ENCODE results near the gene PGC.

The PGC gene

DNA sequence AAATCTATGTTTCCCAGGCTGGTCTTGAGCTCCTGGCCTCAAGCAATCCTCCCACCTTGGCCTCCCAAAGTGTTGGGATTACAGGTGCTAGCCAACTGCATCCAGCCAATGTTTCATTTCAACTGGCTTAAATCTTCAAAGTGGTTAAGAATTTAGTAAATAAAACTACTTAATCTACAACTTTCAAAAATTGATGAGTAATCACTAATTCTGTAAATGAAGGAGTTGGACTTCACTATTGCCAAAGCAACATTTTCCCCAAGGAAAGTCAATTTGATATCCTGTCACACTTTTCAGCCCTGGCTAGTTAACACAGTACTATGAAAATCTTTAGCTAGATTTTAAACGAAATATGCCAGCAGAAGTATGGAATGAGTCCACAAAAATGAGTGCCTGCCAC, 44.1 kb upstream of the PGC start:
- Histone ChIP-seq H3K9me3 (ENCODE audit: insufficient read depth, low read length, severe bottlenecking) (no peaks in the 10 kb centered on the region), H3K4me2 (ENCODE audit: insufficient read depth, low read length) (no peak overlapping the region), H3K27me3 (ENCODE audit: insufficient read depth, low read length, poor library complexity) (no peaks in the 10 kb centered on the region), H3K36me3 (ENCODE audit: insufficient read depth, low read length) (peaks cover 63% of the 10 kb centered on the region), H3K9ac (ENCODE audit: low read depth, low read length) (no peak overlapping the region), H3K27ac (ENCODE audit: low read length) (no peak overlapping the region), H4K20me1 (ENCODE audit: insufficient read depth, low read length) (peaks cover 8% of the 10 kb centered on the region; the same call in 1 of the 2 replicates), H3K79me2 (ENCODE audit: insufficient read depth, low read length) (peaks cover 36% of the 10 kb centered on the region), H3K4me1 (ENCODE audit: insufficient read depth, low read length) (peaks cover 20% of the 10 kb centered on the region), H3K4me3 (ENCODE audit: low read depth in 1 of 2, low read length in 2 of 2) (no peak overlapping the region), H2AFZ (ENCODE audit: low read depth, low read length) (no peak overlapping the region)
- TF ChIP-seq, protein P1, sequence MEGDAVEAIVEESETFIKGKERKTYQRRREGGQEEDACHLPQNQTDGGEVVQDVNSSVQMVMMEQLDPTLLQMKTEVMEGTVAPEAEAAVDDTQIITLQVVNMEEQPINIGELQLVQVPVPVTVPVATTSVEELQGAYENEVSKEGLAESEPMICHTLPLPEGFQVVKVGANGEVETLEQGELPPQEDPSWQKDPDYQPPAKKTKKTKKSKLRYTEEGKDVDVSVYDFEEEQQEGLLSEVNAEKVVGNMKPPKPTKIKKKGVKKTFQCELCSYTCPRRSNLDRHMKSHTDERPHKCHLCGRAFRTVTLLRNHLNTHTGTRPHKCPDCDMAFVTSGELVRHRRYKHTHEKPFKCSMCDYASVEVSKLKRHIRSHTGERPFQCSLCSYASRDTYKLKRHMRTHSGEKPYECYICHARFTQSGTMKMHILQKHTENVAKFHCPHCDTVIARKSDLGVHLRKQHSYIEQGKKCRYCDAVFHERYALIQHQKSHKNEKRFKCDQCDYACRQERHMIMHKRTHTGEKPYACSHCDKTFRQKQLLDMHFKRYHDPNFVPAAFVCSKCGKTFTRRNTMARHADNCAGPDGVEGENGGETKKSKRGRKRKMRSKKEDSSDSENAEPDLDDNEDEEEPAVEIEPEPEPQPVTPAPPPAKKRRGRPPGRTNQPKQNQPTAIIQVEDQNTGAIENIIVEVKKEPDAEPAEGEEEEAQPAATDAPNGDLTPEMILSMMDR (IDR thresholded peaks at IDR 0.05; ENCODE audit: borderline replicate concordance, extremely low read depth, low read length, poor library complexity, severe bottlenecking): no peak
- TF ChIP-seq EZH2 (IDR thresholded peaks at IDR 0.05; ENCODE audit: borderline replicate concordance, low read depth, low read length, severe bottlenecking): no peak
- no peak for DNase-seq
- ATAC-seq (ENCODE audit: insufficient read depth, low read depth): no peak

DNA sequence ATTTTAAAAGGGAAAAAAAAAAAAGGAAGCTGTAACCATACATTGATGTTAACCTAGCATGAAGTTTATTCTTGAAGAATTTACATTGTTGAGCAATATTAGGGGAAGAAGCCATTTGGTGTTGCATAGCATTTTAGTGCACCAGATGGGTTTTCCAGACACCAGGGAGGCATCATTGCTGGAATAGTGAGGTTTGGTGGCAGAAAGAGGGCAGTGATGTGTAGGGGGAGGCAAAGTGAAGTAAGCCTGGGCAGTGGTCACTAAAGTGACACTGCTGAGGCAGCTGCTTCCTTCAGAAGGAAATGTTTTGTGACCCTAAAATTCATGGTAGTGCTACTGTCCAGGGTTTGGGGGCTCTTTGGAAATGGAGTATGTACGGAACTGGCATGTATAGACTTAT, 42.8 kb upstream of the PGC start:
- Histone ChIP-seq H3K4me3 (ENCODE audit: low read depth in 1 of 2, low read length in 2 of 2) (no peak overlapping the region), H3K27me3 (ENCODE audit: insufficient read depth, low read length, poor library complexity) (no peaks in the 10 kb centered on the region), H3K9ac (ENCODE audit: low read depth, low read length) (no peak overlapping the region), H3K4me2 (ENCODE audit: insufficient read depth, low read length) (peak overlapping the region; percentile 35; the same call in 1 of the 2 replicates), H3K9me3 (ENCODE audit: insufficient read depth, low read length, severe bottlenecking) (no peaks in the 10 kb centered on the region), H3K4me1 (ENCODE audit: insufficient read depth, low read length) (peaks cover 32% of the 10 kb centered on the region), H3K36me3 (ENCODE audit: insufficient read depth, low read length) (peaks cover 51% of the 10 kb centered on the region), H2AFZ (ENCODE audit: low read depth, low read length) (no peak overlapping the region), H3K27ac (ENCODE audit: low read length) (no peak overlapping the region), H3K79me2 (ENCODE audit: insufficient read depth, low read length) (peaks cover 42% of the 10 kb centered on the region), H4K20me1 (ENCODE audit: insufficient read depth, low read length) (peaks cover 8% of the 10 kb centered on the region; the same call in 1 of the 2 replicates)
- ATAC-seq (ENCODE audit: insufficient read depth, low read depth) (no peak), DNase-seq (no peak)
- TF ChIP-seq EZH2 (IDR thresholded peaks at IDR 0.05; ENCODE audit: borderline replicate concordance, low read depth, low read length, severe bottlenecking): no peak
- TF ChIP-seq, protein P1 (IDR thresholded peaks at IDR 0.05; ENCODE audit: borderline replicate concordance, extremely low read depth, low read length, poor library complexity, severe bottlenecking): no peak

DNA sequence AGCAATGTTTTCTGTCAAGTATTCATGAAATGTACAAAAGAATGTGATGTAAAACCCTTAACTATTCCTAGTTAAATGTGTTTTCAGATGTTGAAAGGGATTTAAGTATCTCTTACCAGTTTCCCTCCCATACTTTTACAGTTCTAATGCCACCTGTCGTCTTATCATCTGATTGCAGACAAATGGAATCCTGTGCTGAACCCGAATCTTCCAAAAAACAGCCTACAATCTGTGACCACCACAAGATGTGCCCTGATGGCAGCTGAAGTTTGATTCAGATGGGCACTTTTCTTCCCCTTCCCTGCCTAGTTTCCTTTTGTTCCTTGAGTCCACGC, 42.2 kb upstream of the PGC start:
- ATAC-seq (ENCODE audit: insufficient read depth, low read depth) (no peak), DNase-seq (no peak)
- peak overlapping the region in 1 of 2 experiments; percentile 85; a peak in 1 of 4 replicates for H3K4me3 ChIP-seq (ENCODE audit: low read depth in 1 of 2, low read length in 2 of 2)
- H3K4me1 ChIP-seq (ENCODE audit: insufficient read depth, low read length): peaks cover 32% of the 10 kb centered on the region
- H3K9ac ChIP-seq (ENCODE audit: low read depth, low read length): no peak overlapping the region
- no peak overlapping the region for H2AFZ ChIP-seq (ENCODE audit: low read depth, low read length)
- no peak for TF ChIP-seq EZH2 (IDR thresholded peaks at IDR 0.05; ENCODE audit: borderline replicate concordance, low read depth, low read length, severe bottlenecking)
- TF ChIP-seq, protein P1 (IDR thresholded peaks at IDR 0.05; ENCODE audit: borderline replicate concordance, extremely low read depth, low read length, poor library complexity, severe bottlenecking): no peak
- no peaks in the 10 kb centered on the region for H3K9me3 ChIP-seq (ENCODE audit: insufficient read depth, low read length, severe bottlenecking)
- peaks cover 45% of the 10 kb centered on the region for H3K36me3 ChIP-seq (ENCODE audit: insufficient read depth, low read length)
- H4K20me1 ChIP-seq (ENCODE audit: insufficient read depth, low read length): peaks cover 8% of the 10 kb centered on the region; the same call in 1 of the 2 replicates
- no peak overlapping the region for H3K27ac ChIP-seq (ENCODE audit: low read length)
- peaks cover 42% of the 10 kb centered on the region for H3K79me2 ChIP-seq (ENCODE audit: insufficient read depth, low read length)
- H3K4me2 ChIP-seq (ENCODE audit: insufficient read depth, low read length): peak overlapping the region; percentile 90
- H3K27me3 ChIP-seq (ENCODE audit: insufficient read depth, low read length, poor library complexity): no peaks in the 10 kb centered on the region
